CMK (cell line): Measurements from ENCODE around the gene SEL1L.
"Not testable (repeated sequence)": the region's sequence is repeated elsewhere in the genome, so short reads cannot be mapped to it uniquely, and the experiment has no call there.

Source experiments
- DNase-seq: peaks from one replicate; pipeline ENCODE4 v3.0.0-alpha.2; 2010; ENCODE audit warnings: low read depth

The SEL1L gene

DNA sequence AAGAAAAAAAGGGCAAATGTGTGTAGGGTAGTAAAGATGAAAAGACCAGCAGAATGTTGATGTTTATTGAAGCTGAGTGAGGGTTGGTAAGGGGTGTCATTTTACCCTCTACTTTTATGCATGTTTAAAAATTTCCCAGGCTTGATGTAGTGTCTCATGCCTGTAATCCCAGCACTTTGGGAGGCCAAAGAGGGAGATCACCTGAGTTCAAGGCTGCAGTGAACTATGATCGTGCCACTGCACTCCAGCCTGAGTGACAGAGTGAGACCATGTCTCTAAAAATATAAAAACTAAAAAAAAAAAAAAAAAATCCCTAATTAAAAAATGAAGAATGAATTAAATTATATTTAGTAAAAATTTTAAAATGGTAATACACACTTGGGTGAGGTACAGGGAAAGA, 8.5 kb downstream of the SEL1L start:
- DNase-seq, result no peak

DNA sequence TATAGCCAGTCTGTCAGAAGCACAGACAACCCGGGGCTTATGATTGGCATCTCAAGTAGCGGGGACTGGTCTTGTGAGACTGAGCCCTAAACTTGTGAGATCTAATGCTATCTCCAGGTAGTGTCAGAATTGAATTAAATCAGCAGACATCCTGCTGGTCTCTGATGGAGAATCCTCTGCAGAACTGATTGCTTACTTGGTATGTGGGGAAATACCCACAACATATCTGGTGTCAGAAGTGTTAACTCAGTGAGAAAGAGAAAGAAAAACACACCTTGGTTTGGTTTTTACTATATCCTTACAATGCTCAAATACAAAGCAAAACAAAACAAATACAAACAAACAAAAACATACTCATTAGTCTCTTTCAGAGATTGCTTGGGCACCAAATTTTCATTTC, 10.0 kb downstream of the SEL1L start:
- DNase-seq, result no peak

DNA sequence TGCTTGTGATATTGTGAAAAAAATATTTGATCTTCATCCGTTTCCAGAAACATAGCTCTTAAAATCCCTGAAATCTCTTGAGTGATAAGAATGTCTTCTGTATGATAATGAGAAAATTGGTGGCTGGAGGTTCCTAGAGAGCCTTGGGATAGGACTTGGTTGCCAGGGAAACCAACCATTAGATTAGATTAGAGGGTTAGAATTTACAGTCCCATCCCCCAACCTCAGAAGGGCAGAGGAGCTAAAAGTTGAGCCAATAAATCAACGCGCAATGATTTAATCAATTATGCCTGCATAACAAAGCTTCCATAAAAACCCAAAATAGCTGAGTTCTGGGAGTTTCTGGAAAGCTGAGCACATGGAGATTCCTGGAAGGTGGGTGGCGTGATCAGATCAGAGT, 10.6 kb downstream of the SEL1L start:
- no peak for DNase-seq

DNA sequence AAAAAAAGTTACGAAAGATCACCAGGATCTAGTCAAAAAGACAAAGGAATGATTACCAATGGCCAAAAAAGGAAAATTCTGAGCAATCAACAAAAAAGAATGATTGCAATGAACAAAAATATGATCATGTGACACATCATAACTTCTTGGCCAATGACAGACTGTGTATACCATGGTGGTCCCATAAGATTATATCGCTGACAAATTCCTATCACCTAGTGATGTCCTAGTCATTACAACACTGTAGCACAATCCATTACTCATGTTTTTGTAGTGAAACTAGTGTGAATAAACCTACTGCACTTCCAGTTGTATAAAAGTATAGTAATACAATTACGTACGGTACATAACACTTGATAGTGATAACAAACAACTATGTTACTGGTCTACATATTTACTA, 12.3 kb downstream of the SEL1L start:
- no peak for DNase-seq

DNA sequence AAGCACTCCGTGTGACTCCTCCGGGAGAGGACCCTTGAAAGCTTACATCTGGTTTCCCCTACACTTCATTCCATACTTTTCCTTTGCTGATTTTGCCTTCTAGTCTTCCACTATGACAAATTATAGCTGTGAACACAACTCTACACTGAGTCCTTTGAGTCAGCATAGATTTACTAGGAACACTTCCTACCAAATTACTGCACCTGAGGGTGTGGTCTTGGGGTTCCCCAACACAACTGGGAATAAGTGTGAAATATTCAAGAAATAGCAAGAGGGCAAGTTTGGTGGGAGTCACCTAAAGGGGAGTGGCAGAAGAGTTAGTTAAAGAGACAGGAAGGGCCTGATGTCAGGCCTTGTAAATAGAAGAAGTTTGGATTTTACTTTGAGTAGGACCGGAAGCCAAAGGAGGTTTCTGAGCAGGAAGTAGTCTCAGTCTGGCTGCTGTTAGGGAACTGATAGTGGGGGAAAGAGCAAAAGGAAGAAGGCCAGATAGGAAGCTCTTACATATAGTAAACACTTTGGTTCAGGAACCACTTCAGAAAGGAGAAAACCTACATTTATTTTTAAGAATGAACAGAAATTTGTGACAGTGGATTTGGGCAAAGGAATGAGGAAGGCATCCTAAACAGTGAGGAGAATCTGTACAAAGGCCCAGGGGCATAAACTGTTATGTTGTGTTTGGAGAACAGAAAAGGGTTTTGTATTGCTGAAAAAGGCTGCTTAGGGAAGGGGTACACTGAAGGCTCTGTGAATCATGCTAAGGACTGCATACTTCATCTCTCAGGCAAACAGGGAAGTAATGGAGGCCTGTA, 14.2 kb downstream of the SEL1L start:
- peak; percentile 74 for DNase-seq

DNA sequence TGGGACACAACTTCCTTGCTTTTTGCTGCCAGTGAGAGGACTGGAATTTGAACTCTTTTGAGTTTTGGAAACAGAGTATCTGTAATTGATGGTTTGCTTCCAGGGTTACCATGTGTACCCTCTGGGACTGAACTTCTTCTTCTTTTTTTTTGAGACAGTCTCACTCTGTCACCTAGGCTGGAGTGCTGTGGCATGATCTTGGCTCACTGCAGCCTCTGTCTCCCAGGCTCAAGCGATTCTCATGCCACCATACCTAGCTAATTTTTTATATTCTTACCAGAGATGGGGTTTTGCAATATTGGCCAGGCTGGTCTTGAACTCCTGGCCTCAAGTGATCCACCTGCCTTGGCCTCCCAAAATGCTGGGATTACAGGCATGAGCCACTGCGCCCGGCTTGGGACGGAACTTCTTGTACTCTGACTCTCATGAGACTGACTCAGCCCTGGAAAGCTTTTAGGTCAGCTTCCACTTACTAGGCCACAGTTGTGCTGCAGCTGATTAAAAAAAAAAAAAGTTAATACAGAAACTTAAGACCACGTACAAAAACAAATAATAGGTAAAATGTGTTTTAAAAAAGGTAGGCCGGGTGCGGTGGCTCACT, 15.8 kb downstream of the SEL1L start:
- DNase-seq, result no peak

DNA sequence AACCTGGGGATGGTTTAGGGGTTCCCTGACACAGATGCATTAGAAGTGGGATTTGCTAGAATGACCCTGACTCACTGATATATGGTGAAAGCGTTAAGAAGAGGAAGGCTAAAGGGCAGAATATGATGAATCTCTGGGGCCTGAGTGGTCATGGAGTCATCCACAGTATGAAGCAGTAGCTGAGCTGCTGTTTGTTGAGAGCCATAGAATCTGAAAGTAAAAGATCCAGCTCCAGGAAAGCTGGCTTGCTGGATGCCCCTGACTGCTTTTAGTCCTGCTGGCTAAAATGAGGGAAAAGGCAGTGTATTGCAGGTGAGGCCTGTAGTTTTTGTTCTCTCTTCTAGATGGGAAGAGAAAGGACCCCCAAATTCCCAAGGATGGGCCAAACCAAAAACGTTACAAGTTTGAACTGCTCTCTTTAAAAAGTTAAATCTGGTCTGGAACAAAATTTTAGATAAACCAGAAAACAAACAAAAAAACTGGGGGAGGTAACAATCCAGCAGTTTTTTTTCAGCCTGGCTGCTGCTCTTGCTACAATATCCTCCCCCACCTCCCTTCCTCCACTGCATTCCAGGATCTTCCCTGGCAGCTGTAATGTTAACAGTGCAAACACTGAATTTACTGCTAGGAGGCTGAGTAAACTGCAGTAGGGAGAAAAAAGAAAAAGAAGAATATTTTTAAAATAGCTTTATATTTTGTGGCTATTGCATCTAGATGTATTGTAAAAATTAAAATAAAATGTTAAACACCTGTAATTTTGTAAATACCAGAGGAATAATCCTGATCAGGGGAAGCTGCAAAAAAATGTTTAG, 16.5 kb downstream of the SEL1L start:
- DNase-seq, result no peak

DNA sequence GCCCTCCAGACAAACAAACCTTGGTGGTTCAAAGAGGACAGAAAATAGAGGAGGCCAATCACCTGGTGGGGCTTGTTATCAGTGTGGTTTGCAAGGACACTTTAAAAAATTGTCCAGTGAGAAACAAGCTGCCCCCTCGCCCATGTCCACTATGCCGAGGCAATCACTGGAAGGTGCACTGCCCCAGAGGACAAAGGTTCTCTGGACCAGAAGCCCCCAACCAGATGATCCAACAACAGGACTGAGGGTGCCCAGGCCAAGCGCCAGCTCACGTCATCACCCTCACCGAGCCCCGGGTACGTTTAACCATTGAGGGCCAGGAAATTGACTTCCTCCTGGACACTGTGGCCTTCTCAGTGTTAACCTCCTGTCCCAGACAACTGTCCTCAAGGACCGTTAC, 17.7 kb downstream of the SEL1L start:
- DNase-seq, result not testable (repeated sequence)

DNA sequence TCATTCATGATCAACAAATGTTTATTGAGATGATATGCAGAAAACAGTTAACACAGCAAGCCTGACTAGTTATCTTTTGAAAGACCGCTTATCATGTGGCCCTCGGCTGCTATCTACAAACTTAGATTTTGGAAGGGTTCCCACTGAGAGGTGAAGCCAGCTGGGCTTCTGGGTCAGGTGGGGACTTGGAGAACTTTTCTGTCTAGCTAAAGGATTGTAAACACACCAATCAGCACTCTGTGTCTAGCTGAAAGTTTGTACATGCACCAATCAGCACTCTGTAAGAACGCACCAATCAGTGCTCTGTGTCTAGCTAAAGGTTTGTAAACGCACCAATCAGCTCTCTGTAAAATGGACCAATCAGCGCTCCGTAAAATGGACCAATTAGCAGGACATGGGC, 20.8 kb downstream of the SEL1L start:
- DNase-seq, result not testable (repeated sequence)

DNA sequence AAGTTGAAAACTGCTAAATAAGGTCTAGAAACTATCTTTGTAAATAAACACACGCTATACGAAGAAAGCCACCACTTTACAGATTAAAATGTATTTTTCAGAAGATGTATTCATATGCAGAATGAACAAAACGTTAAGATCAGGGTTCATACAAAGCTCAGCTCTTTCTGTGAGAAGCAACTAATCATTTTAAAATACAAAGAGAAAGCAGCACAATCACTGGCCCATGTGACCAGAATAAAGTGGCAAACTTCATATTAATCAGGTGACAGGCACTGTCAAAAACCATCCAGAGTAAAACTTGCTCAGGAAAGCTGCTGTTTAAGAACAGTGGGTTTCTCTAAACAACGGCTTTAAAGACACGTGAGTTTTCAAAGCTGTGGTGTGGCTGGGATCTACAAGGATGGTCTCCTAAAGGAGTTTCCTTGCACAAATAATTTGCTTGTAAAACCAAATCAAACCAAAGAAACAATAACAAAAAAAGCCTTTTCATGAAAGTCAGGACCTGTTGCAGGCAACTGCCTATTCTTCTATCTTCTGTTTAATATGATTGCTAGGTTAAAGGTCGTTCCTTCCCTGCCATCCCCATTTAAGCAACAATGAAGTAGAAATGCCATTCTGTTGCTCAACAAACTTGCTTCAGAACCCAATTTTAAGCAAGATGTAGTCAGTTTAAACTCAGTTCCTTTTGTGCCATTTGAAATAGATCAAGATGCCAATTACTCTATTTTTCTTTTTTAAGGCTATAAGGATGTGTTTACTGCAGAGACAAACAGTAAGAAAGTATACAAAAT, 22.3 kb downstream of the SEL1L start:
- no peak for DNase-seq

DNA sequence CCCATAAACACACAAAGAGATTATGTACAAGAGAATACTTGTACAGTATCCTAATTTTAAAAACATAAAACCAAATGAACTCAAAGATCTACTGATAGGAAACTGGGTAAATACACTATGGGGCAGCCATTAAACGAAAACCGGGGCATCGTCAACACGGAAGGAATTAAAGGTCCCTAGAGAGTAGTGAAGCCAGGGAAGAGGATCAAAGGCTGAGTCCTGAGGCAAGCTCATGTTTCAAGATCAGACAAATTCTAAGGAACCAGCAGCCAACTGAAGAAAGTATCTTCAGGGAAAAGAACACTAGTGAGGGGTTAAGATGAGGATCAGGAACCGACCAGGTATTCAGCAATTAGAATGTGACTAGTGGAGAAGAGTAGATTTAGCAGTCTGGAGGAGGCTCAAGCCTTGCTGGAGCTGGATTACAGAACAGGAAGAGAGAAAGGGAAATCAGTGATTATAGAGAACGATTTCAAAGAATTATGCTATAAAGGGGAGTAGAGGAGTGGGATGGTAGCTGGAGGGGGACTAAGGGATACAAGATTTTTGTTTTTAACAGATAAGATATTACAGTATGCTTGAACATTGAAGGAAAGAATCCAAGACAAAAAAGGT, 23.7 kb downstream of the SEL1L start:
- DNase-seq, result no peak

DNA sequence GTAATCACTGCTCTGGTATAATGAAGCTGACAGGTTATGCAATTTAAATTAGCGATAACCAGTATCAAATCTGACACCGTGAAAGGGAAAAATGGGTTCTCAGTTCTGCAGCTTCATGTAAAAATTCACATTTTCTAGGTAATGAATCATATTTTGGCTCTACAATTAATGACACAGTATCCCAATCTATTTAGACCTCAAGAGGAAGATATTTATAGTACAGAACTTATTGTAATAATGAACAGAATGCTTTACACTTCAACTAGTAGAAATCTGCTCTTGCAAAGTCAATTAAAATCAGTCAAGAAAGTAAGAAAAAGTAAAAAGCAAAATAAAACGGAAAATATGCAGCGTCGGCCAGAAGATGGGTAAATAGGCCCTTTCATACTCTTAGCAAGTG, 24.3 kb downstream of the SEL1L start:
- DNase-seq, result no peak

DNA sequence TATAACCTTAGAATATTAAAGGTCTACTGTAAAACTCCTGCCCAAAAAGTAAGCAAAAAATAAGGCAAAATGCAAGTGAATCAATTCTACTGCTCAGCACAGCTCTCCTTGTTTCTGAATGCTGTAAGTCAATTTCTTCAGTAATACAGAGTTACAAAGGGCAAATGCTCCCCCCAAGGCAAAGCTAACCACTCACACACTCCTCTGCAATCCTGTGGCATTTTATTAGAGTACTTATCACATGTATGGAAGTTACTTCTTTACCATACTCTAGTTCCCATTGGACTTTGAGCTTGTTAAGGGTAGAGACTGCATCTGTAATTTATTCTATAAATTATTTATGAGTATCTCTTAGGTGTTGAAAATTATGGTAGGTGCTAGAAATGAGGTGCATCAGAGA, 27.2 kb downstream of the SEL1L start:
- no peak for DNase-seq

DNA sequence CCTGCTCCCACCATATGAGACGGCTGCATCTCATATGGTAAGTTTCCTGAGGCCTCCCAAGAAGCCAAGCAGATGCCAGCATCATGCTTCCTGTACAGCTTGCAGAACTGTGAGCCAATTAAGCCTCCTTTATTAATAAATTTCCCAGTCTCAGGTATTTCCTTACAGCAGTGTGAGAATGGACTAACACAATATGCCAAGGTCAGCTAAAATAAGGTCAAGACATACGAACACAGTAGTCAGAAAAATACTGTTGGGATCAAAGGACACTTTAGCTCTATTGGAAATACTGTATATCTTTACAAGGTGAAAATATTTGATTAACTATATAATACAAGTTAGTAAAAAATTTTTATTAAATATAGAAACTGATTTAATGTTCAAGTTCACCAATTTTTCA, 28.8 kb downstream of the SEL1L start:
- no peak for DNase-seq

DNA sequence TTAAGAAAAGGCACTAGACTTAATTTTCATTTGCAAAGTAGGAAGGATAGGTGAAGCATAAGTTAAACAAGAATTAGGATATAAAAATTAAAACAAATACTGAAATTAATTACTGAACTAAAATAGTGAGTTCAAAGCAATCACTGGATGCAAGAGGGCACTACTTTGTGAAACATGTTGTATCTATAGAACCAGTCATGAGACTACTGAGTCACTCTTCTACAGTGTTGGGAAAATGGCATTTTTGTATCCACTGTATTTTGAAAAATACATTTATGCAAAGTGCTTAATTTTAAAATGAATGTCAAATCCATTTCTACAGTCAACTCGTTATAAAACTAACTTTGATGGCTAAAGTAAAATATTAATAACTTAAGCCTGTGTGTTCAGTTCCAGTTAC, 47.9 kb downstream of the SEL1L start:
- DNase-seq, result no peak

DNA sequence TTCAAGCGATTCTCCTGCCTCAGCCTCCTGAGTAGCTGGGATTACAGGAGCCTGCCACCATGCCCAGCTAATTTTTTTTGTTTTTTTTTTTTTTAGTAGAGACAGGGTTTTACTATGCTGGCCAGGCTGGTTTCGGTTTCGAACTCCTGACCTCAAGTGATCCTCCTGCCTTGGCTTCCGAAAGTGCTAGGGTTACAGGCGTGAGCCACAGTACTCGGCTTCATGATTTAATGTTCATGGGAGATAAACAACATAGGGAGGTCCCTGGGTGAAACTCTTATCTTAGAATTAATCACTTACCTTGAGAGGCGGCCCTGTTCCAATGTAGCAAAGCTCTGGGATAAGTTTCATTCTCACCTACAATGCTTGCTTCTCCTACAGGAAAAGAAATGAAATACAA, 48.3 kb downstream of the SEL1L start:
- DNase-seq, result no peak

DNA sequence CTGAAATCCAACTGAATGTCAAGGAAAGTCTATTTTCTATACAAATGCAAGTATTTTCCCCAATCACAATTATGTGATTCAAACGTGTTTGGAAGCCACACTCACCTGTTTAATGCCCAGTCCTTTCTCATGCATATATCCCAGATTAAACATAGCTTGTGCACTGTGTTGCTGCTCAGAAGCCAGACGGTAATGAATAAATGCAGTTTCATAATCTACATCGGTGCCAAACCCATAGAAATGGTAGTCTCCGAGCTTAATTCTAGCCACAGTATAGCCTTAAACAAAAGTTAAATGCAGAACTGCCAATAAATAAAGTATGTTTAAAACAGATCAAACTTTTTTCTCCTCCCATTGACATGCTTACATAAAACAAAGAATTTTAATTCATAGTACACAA, 49.5 kb downstream of the SEL1L start:
- no peak for DNase-seq

DNA sequence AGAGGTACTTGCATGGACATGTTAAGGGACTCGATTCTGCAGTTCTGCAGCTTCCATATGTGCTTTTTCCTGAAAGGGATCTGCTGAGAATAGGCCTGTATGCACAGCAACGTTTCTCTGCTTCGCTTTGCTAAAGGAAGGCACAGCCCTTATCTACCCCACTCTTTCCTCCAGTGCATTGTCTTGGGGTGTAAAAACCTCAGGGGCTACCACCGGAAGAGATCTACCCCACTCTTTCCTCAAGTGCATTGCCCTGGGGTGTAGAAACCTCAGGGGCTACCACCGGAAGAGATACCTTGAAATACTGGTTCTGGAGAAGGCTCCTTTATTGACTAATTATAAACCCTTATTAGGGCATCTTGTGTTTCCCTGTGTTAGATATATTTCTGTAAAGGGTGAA, 52.9 kb downstream of the SEL1L start:
- no peak for DNase-seq

DNA sequence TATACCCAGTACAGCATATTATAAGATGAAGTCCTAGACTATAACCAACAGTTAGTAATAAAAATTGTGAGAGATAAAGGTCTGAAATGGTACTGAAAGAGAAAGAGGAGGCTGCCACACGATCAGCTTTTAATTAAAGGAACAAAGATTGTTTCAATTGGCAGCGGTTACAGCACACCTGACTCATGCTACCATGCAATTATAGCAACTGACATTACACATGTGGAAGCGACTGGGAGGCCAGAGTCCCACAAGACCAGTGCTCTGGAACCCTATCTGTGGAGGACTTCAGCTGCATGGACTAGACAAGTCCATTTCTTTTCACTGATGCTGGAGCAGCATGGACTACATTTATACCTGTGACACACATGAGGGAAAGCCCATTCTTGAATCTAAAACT, 55.2 kb downstream of the SEL1L start:
- no peak for DNase-seq

DNA sequence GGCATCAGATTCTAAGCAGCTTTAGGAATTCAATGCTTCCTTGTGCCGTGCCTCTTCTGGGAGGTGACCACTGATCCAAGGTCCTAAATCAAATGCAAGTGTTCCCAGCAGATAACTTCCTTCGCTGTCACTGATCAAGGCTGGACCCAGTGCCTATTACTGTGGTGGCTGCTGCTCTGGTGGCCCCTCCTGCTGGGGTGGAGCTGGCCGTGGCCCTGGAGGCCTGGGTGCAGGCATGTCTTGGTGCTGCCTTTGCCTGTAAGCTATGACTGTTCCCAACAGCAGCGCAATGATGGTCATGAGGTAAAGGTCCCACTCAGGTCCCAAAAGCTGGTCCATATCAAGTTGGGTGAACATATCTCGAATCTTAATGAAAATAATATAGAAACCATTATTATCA, 56.8 kb downstream of the SEL1L start:
- no peak for DNase-seq

DNA sequence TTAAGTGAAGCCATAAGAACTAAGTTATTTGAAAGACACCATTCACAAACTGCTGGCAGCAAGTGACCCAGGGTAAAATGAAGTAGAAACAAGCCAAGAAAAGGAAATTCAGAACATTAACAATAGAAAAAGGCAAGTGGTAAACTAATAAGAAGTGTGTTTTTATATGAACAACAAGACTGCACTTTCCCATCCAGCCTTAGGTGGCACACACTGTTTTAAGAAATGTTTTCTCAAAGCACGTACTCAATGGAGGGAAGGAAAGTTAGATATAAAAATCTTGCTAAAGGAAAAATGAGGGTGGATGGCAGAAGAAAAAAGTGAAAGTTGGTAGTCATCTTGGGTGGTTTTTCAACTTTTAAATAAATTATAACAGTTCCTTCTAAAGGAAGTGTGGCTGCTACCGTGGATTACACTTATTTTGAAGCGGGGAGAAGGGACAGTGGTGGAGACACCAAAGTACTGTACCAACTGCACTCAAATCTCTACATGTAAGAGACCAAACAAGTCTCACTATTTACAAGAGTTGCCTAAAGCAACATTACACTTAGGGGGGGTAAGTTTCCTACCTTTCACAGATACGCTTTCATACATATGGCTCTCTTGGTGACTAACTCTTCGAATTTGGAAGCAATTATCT, 58.8 kb downstream of the SEL1L start:
- DNase-seq, result no peak

DNA sequence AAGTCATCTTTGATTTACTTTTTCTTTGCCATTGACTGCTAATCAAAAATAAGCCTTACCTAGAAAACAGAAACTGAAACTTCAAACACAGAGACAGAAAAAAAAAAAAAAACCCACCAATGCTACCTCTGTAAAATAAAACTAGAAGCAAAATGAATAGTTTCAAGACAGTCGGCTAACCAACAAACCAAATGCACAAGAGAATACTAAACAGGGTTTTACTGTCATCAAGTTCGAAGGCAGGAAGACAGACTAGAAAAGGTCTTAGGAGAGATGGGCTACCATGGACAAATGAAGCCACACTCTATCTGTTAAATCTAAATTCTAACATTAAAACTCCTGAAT, 59.5 kb downstream of the SEL1L start:
- DNase-seq, result no peak
